ENCODE results near the gene ADAMTS12. TPM values are rescaled to one million over a fixed set of nuclear protein-coding genes. Genes with fewer than 3 reads are reported as not detected.

Gene ADAMTS12
- total RNA-seq, 1 experiment from 2014 or later: not detected

DNA sequence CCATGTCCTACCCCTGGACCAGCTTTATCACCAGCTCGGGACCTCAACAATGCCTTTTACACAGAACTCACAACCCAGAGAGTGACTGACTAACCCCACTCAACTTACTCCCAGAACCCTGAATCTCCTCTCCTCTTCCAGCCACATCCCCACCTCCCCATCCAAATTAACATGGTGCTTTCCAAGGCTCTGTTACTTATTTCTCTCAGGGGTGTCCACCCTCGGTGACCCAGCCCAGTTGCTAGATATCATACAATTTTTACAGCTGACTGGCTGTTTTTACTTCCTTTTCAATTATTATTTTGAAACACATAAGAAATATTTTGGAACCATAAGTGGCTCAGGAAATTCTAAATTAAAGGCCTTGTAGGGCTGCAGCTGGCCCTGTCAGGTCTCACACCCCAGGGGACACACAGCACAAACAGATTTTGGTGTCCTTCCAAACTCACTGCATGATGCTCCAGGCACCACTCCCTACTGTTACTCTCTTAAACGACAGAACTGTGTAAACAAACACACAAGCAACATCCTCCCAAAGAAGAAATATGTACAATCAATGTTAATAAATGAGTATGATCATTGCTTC is 180.6 kb downstream of the ADAMTS12 start:
- no peaks in the 10 kb centered on the region for H3K27me3 ChIP-seq (replicated peaks; ENCODE audit: control insufficient read depth, insufficient read depth, low read length)
- TF ChIP-seq, protein P1, sequence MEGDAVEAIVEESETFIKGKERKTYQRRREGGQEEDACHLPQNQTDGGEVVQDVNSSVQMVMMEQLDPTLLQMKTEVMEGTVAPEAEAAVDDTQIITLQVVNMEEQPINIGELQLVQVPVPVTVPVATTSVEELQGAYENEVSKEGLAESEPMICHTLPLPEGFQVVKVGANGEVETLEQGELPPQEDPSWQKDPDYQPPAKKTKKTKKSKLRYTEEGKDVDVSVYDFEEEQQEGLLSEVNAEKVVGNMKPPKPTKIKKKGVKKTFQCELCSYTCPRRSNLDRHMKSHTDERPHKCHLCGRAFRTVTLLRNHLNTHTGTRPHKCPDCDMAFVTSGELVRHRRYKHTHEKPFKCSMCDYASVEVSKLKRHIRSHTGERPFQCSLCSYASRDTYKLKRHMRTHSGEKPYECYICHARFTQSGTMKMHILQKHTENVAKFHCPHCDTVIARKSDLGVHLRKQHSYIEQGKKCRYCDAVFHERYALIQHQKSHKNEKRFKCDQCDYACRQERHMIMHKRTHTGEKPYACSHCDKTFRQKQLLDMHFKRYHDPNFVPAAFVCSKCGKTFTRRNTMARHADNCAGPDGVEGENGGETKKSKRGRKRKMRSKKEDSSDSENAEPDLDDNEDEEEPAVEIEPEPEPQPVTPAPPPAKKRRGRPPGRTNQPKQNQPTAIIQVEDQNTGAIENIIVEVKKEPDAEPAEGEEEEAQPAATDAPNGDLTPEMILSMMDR (IDR thresholded peaks at IDR 0.05; ENCODE audit: insufficient read depth in 1 of 2, low read depth in 1 of 2, low read length in 1 of 2, severe bottlenecking in 1 of 2, unreplicated experiment in 1 of 2): no peak
- intact Hi-C loops (cut with micrococcal nuclease; ENCODE audit: unreplicated experiment): no loop called here
- peaks cover 8% of the 10 kb centered on the region for H3K9me3 Mint-ChIP-seq (ENCODE audit: unreplicated experiment)
- H3K36me3 Mint-ChIP-seq (ENCODE audit: insufficient read depth, unreplicated experiment): no peaks in the 10 kb centered on the region
- H3K4me3 ChIP-seq (ENCODE audit: low read depth, low read length): no peak overlapping the region
- H3K27ac Mint-ChIP-seq (ENCODE audit: unreplicated experiment): no peak overlapping the region
- H3K4me1 ChIP-seq: no peaks in the 10 kb centered on the region
- BruUV-seq (replicated peaks): no TSS peak
- peaks cover 4% of the 10 kb centered on the region; the same call in 1 of the 2 replicates for H3K9me3 ChIP-seq
- DNase-seq: no peak
- H3K4me1 Mint-ChIP-seq (ENCODE audit: low read depth, unreplicated experiment): no peaks in the 10 kb centered on the region
- H3K27me3 Mint-ChIP-seq (ENCODE audit: insufficient read depth, unreplicated experiment): no peaks in the 10 kb centered on the region
- CTCF ChIA-PET: no interaction called here
- POLR2A ChIA-PET: no interaction called here
- H3K4me3 Mint-ChIP-seq (ENCODE audit: unreplicated experiment): no peak overlapping the region
- no peaks in the 10 kb centered on the region for H3K36me3 ChIP-seq (ENCODE audit: control insufficient read depth, insufficient read depth, low read length)

DNA sequence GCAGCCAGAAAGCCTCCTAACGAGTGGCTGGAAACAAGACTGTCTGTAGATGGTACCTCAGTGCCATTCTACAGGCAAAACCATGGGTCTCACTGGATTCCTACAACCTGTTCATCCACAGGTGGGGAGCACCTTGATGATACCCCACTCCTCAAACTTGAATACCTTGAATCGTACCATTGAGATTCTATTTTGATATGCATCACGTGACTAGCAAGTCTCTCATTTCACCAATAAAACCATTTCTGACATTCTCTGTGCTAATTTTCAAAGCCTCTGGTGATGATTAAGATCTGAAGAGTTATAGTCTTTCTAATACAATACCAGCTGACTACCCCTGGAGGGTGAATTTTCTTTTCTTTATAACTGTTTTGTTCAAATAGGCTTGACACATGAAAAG is 188.9 kb downstream of the ADAMTS12 start:
- no TSS peak for BruUV-seq (replicated peaks)
- Mint-ChIP-seq H3K9me3 (ENCODE audit: unreplicated experiment) (peaks cover 8% of the 10 kb centered on the region), H3K27ac (ENCODE audit: unreplicated experiment) (no peak overlapping the region), H3K4me3 (ENCODE audit: unreplicated experiment) (no peak overlapping the region), H3K36me3 (ENCODE audit: insufficient read depth, unreplicated experiment) (no peaks in the 10 kb centered on the region), H3K27me3 (ENCODE audit: insufficient read depth, unreplicated experiment) (peaks cover 2% of the 10 kb centered on the region), H3K4me1 (ENCODE audit: low read depth, unreplicated experiment) (peaks cover under 1% of the 10 kb centered on the region)
- DNase-seq: no peak
- ChIA-PET CTCF (no interaction called here), POLR2A (no interaction called here)
- Histone ChIP-seq H3K9me3 (no peaks in the 10 kb centered on the region), H3K4me3 (ENCODE audit: low read depth, low read length) (no peak overlapping the region), H3K27me3 (replicated peaks; ENCODE audit: control insufficient read depth, insufficient read depth, low read length) (no peaks in the 10 kb centered on the region), H3K4me1 (no peaks in the 10 kb centered on the region), H3K36me3 (ENCODE audit: control insufficient read depth, insufficient read depth, low read length) (no peaks in the 10 kb centered on the region)
- intact Hi-C loops (cut with micrococcal nuclease; ENCODE audit: unreplicated experiment): no loop called here
- TF ChIP-seq, protein P1 (IDR thresholded peaks at IDR 0.05; ENCODE audit: insufficient read depth in 1 of 2, low read depth in 1 of 2, low read length in 1 of 2, severe bottlenecking in 1 of 2, unreplicated experiment in 1 of 2): no peak

DNA sequence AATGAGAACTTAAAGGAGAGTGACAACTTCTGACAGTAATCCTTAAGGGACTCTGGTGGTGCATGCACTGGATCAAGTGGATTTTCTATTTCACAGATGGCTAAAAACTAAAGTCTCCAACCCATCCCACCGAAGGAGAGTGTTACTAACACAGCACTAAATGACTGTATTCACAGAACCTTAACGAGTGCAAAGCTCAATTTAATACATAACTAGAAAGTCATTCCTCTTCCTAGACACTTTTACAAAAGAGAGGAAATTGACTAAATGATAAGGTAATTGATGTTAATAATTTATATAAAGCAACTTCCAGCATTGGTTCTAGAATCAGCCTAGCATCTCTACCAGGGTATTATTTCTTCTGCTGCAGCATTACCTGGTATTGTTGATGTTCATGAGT is 189.8 kb downstream of the ADAMTS12 start:
- no peaks in the 10 kb centered on the region for H3K36me3 Mint-ChIP-seq (ENCODE audit: insufficient read depth, unreplicated experiment)
- H3K9me3 Mint-ChIP-seq (ENCODE audit: unreplicated experiment): peaks cover 3% of the 10 kb centered on the region

More for the DNA sequence above, 189.8 kb downstream of the ADAMTS12 start:
- H3K27ac Mint-ChIP-seq (ENCODE audit: unreplicated experiment): no peak overlapping the region
- POLR2A ChIA-PET: no interaction called here
- H3K4me3 Mint-ChIP-seq (ENCODE audit: unreplicated experiment): no peak overlapping the region
- TF ChIP-seq, protein P1 (IDR thresholded peaks at IDR 0.05; ENCODE audit: insufficient read depth in 1 of 2, low read depth in 1 of 2, low read length in 1 of 2, severe bottlenecking in 1 of 2, unreplicated experiment in 1 of 2): no peak
- intact Hi-C loops (cut with micrococcal nuclease; ENCODE audit: unreplicated experiment): no loop called here
- H3K4me3 ChIP-seq (ENCODE audit: low read depth, low read length): no peak overlapping the region
- CTCF ChIA-PET: no interaction called here
- no TSS peak for BruUV-seq (replicated peaks)
- peaks cover 6% of the 10 kb centered on the region for H3K27me3 Mint-ChIP-seq (ENCODE audit: insufficient read depth, unreplicated experiment)
- no peaks in the 10 kb centered on the region for H3K36me3 ChIP-seq (ENCODE audit: control insufficient read depth, insufficient read depth, low read length)
- no peaks in the 10 kb centered on the region for H3K4me1 ChIP-seq
- no peaks in the 10 kb centered on the region for H3K27me3 ChIP-seq (replicated peaks; ENCODE audit: control insufficient read depth, insufficient read depth, low read length)
- DNase-seq: no peak
- peaks cover 8% of the 10 kb centered on the region for H3K4me1 Mint-ChIP-seq (ENCODE audit: low read depth, unreplicated experiment)
- no peaks in the 10 kb centered on the region for H3K9me3 ChIP-seq
